ENCODE results near the gene ATP6V1E1. TPM values are rescaled to one million over a fixed set of nuclear protein-coding genes. Genes with fewer than 3 reads are reported as not detected.
A peak's percentile ranks its signal among the peaks of the same experiment; 100 is the strongest.

ATP6V1E1 gene
- total and polyA plus RNA-seq, 9 of the 15 experiments (the other 6 are each of a cell fraction or from before 2014, with no cell fraction given), result 122 to 249 (median 179) TPM

DNA sequence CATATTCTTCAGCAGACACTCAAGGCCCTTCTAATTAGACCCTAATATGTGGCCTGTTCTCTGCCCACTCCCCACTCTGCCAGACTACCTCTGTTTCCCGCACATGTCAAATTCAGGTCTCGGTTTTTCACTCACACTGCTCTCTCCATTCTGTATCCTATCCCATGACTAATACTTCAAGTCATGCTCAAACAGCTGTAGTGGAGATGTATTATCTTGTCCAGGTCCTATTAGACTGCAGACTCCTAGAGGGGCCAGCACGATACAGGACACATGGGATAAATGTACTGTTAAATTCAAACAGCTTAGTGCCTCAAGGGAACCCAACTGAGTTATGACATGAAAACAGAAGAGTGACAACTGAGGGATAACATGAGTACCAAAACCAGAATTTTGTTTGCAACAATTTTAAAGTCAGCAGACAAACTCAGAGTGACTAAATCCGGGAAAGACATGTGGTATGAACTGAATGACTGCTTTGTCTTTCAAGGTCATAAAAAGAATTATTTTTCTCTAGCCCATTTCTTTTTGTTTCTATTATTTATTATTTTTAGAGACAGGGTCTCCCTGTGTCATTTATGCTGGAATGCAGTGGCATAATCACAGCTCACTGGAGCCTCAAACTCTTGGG lies 20.5 kb downstream of the ATP6V1E1 start:
- Histone ChIP-seq H3K4me2 (ENCODE audit: insufficient read depth, low read length) (no peak overlapping the region), H2AFZ (ENCODE audit: low read depth, low read length) (no peak overlapping the region), H4K20me1 (replicated peaks; ENCODE audit: control insufficient read depth, insufficient read depth, low read length) (no peaks in the 10 kb centered on the region), H3K9me1 (ENCODE audit: control insufficient read depth, insufficient read depth, low read length) (no peaks in the 10 kb centered on the region), H3K9me3 (replicated peaks; ENCODE audit: control insufficient read depth, insufficient read depth, low read depth, low read length) (no peaks in the 10 kb centered on the region), H3K27ac (ENCODE audit: extremely low read depth, low read depth, low read length) (no peak overlapping the region), H3K79me2 (ENCODE audit: control insufficient read depth, insufficient read depth, low read length) (peaks cover 21% of the 10 kb centered on the region; the same call in 2 of the 3 replicates), H3K9ac (ENCODE audit: insufficient read depth in 1 of 2, low read depth in 2 of 2, low read length in 2 of 2) (no peak overlapping the region), H3K27me3 (ENCODE audit: control insufficient read depth in 2 of 2, insufficient read depth in 2 of 2, low read length in 2 of 2) (no peaks in the 10 kb centered on the region), H3K36me3 (ENCODE audit: control insufficient read depth, insufficient read depth, low read length) (peaks cover 83% of the 10 kb centered on the region), H3K4me1 (replicated peaks in 1 of 2; ENCODE audit: control insufficient read depth in 2 of 2, insufficient read depth in 2 of 2, low read length in 2 of 2) (no peaks in the 10 kb centered on the region; a peak in 1 of 5 replicates), H3K4me3 (no peak overlapping the region)
- no TSS peak for BruUV-seq (replicated peaks)
- 91% methylated on average over 4 of the region's 4 CpGs for WGBS (ENCODE audit: insufficient coverage, low coverage, missing lambda C conversion rate)
- CTCF ChIA-PET (ENCODE audit: low intra/inter-chr PET ratio), result no interaction called here
- no peak for DNase-seq (ENCODE audit: extremely low read depth in 1 of 4, low spot score in 3 of 4)
- POLR2A ChIA-PET, result interaction anchor here (0.6 to 0.8 kb wide), 3 partner anchors 20 to 459 kb away, joined by 3 read pairs; no protein-coding TSS in a partner anchor
- ATAC-seq, result 0 out of 3 replicates have a peak, but pooled peaks have one; percentile 39
- in situ Hi-C loops (cut with MboI) (no loop called here), intact Hi-C loops (cut with micrococcal nuclease) (no loop called here)
- no peak for FAIRE-seq
- TF ChIP-seq KDM5B (IDR thresholded peaks at IDR 0.05; ENCODE audit: insufficient replicate concordance, low read depth, low read length) (no peak), ZKSCAN8 (CRISPR knock-in tag; IDR thresholded peaks at IDR 0.05) (no peak), LARP7 (IDR thresholded peaks at IDR 0.05) (no peak), CBFA2T2 (conservative IDR thresholded peaks at IDR 0.05) (no peak), HNRNPH1 (optimal IDR thresholded peaks at IDR 0.05; ENCODE audit: low read depth, low read length) (no peak), BRD4 (IDR thresholded peaks at IDR 0.05) (no peak)
- TF ChIP-seq, protein P1, sequence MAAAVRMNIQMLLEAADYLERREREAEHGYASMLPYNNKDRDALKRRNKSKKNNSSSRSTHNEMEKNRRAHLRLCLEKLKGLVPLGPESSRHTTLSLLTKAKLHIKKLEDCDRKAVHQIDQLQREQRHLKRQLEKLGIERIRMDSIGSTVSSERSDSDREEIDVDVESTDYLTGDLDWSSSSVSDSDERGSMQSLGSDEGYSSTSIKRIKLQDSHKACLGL (CRISPR knock-in tag; IDR thresholded peaks at IDR 0.05; ENCODE audit: borderline replicate concordance, poor library complexity, severe bottlenecking), result no peak
- TF ChIP-seq, protein P2, sequence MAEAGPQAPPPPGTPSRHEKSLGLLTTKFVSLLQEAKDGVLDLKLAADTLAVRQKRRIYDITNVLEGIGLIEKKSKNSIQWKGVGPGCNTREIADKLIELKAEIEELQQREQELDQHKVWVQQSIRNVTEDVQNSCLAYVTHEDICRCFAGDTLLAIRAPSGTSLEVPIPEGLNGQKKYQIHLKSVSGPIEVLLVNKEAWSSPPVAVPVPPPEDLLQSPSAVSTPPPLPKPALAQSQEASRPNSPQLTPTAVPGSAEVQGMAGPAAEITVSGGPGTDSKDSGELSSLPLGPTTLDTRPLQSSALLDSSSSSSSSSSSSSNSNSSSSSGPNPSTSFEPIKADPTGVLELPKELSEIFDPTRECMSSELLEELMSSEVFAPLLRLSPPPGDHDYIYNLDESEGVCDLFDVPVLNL (CRISPR knock-in tag; IDR thresholded peaks at IDR 0.05; ENCODE audit: low read depth), result no peak
- TF ChIP-seq, protein P3, sequence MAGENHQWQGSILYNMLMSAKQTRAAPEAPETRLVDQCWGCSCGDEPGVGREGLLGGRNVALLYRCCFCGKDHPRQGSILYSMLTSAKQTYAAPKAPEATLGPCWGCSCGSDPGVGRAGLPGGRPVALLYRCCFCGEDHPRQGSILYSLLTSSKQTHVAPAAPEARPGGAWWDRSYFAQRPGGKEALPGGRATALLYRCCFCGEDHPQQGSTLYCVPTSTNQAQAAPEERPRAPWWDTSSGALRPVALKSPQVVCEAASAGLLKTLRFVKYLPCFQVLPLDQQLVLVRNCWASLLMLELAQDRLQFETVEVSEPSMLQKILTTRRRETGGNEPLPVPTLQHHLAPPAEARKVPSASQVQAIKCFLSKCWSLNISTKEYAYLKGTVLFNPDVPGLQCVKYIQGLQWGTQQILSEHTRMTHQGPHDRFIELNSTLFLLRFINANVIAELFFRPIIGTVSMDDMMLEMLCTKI (IDR thresholded peaks at IDR 0.05; ENCODE audit: partially characterized antibody), result no peak
